Endothelial cell of umbilical vein (primary cell): ENCODE data around the gene CANT1. TPM values are rescaled to one million over a fixed set of nuclear protein-coding genes. Genes with fewer than 3 reads are reported as not detected.

Experiments
- BruUV-seq: library from RNA; stranded (reverse); fragments of 400-500 nt; replicated peaks from 2 replicates; lab custom pipeline; 2021; lab: Mats Ljungman, UMichigan
- CTCF ChIA-PET: fragments of 300-600, 350-600 bp; sonication (Branson Sonifier 250); formaldehyde crosslinking; loops from one replicate; lab custom pipeline; 2021; ENCODE audit warnings: antibody characterized with exemption, inconsistent platforms; lab: Charles Lee
- POLR2A ChIA-PET: fragments of 300-600, 350-600 bp; sonication (Branson Sonifier 250); formaldehyde crosslinking; loops from one replicate; lab custom pipeline; 2021; ENCODE audit warnings: antibody characterized with exemption, inconsistent platforms; lab: Charles Lee
- DNase-seq: peaks from one replicate; pipeline ENCODE4 v3.0.0-alpha.2; 2011; ENCODE audit warnings: low read depth, low spot score
- FAIRE-seq: peaks from 2 replicates; lab custom pipeline; 2011; peaks lifted over from hg19 to GRCh38; lab: Jason Lieb, UNC
- H2AFZ ChIP-seq: 2 replicates; pipeline ENCODE4 v1.6.0; 2012; ENCODE audit warnings: low read depth, low read length, control low read depth, inconsistent platforms
- H3K27ac ChIP-seq: 2 replicates; pipeline ENCODE4 v1.5.1; 2011; ENCODE audit warnings: low read depth, mild to moderate bottlenecking, control low read depth, low read length, moderate library complexity; ENCODE audit not compliant: insufficient read depth
- H3K27me3 ChIP-seq, 2 experiments: 2 replicates each; pipeline versions ENCODE4 v1.6.0 to v1.6.1; 2011; ENCODE audit warnings: low read length in 2 of 2, mixed read lengths in 1 of 2; ENCODE audit not compliant: control insufficient read depth in 2 of 2, insufficient read depth in 2 of 2
- H3K36me3 ChIP-seq, 2 experiments: 2 replicates in 1 of 2; 3 replicates in 1 of 2; pipeline ENCODE4 v1.5.1; 2011; ENCODE audit warnings: low read length in 2 of 2, mild to moderate bottlenecking in 1 of 2, moderate library complexity in 1 of 2; ENCODE audit not compliant: control insufficient read depth in 2 of 2, insufficient read depth in 2 of 2; ENCODE audit errors: extremely low read depth in 1 of 2
- H3K4me1 ChIP-seq: 3 replicates; pipeline ENCODE4 v1.5.1; 2011; ENCODE audit warnings: mild to moderate bottlenecking, low read length; ENCODE audit not compliant: control insufficient read depth, insufficient read depth; ENCODE audit errors: extremely low read depth
- H3K4me2 ChIP-seq: 2 replicates; pipeline ENCODE4 v1.6.1; 2011; ENCODE audit warnings: low read length, control low read depth, mixed read lengths; ENCODE audit not compliant: insufficient read depth
- H3K4me3 ChIP-seq, 3 experiments: fragments of 200-600 bp in 1 of 3; sonication (generic), shearing (Covaris generic) in 1 of 3; replicated peaks in 1 of 3; 2 replicates each; pipeline ENCODE4 v1.5.1; 2011 to 2016; ENCODE audit warnings: control low read depth in 3 of 3, low read length in 3 of 3, mild to moderate bottlenecking in 2 of 3, inconsistent platforms in 1 of 3, low read depth in 1 of 3, moderate library complexity in 1 of 3; ENCODE audit not compliant: insufficient read depth in 1 of 3
- H3K79me2 ChIP-seq: 2 replicates; pipeline ENCODE4 v1.6.0; 2012; ENCODE audit warnings: low read length, inconsistent platforms; ENCODE audit not compliant: control insufficient read depth, insufficient read depth
- H3K9ac ChIP-seq: replicated peaks from 2 replicates; pipeline ENCODE3; 2011; ENCODE audit warnings: low read length, control low read depth; ENCODE audit not compliant: insufficient read depth; ENCODE audit errors: extremely low read depth
- H3K9me1 ChIP-seq: replicated peaks from 3 replicates; pipeline ENCODE4 v1.6.0; 2011; ENCODE audit warnings: mild to moderate bottlenecking, low read length; ENCODE audit not compliant: control insufficient read depth, insufficient read depth; ENCODE audit errors: extremely low read depth
- H3K9me3 ChIP-seq: replicated peaks from 2 replicates; pipeline ENCODE4 v1.5.1; 2012; ENCODE audit warnings: low read length, inconsistent platforms; ENCODE audit not compliant: control insufficient read depth, insufficient read depth
- H4K20me1 ChIP-seq: replicated peaks from 2 replicates; pipeline ENCODE3; 2011; ENCODE audit warnings: mild to moderate bottlenecking, low read length; ENCODE audit not compliant: control insufficient read depth, insufficient read depth; ENCODE audit errors: extremely low read depth
- POLR2AphosphoS5 ChIP-seq: IDR thresholded peaks from 2 replicates; pipeline ENCODE4 v1.6.1; 2012; ENCODE audit warnings: low read depth, mild to moderate bottlenecking, control low read depth, low read length, moderate library complexity; ENCODE audit not compliant: insufficient read depth
- dilution Hi-C: fragments of 300-500 bp; cut with MboI; formaldehyde crosslinking; loops from one replicate; pipeline ENCODE4 v1.15.0; 2019; ENCODE audit warnings: low sequenced_read_pairs; ENCODE audit not compliant: extremely low pct_ligation_motif_present
- intact Hi-C: fragments of 100-400 bp; cut with micrococcal nuclease; formaldehyde crosslinking; loops from one replicate; pipeline ENCODE4 v1.10.0; 2022
- polyA plus RNA-seq, 4 experiments: library from polyadenylated mRNA; depleted of rRNA in 3 of 4; stranded (reverse) in 3 of 4; unstranded in 1 of 4; fragments of >200 nt; gene quantifications; 2 replicates each; pipeline versions ENCODE4 v1.2.1 to v1.2.3, GENCODE V29; 2011 to 2012; ENCODE audit warnings: missing spikeins in 1 of 4
- total RNA-seq: library from RNA; stranded (reverse); gene quantifications from 2 replicates; pipeline ENCODE4 v1.2.3, GENCODE V29; 2021
- TF ChIP-seq, protein P1 (sequence below), 2 donors: IDR thresholded peaks; 1 replicate in 1 of 2; 2 replicates in 1 of 2; pipeline ENCODE4 v1.5.1; 2011; ENCODE audit warnings: low read length in 2 of 2, mild to moderate bottlenecking in 2 of 2, moderate library complexity in 2 of 2, control low read depth in 1 of 2, inconsistent platforms in 1 of 2, low read depth in 1 of 2; ENCODE audit not compliant: insufficient read depth in 1 of 2; ENCODE audit errors: extremely low read depth in 1 of 2
- TF ChIP-seq, protein P2 (sequence below): IDR thresholded peaks from 2 replicates; pipeline ENCODE4 v1.6.1; 2011; ENCODE audit not compliant: insufficient read depth, insufficient read length

CANT1 gene
- total and polyA plus RNA-seq, 2 donors (not counting 3 experiments of a cell fraction or from before 2014, with no cell fraction given): 85.0 to 93.6 TPM

DNA sequence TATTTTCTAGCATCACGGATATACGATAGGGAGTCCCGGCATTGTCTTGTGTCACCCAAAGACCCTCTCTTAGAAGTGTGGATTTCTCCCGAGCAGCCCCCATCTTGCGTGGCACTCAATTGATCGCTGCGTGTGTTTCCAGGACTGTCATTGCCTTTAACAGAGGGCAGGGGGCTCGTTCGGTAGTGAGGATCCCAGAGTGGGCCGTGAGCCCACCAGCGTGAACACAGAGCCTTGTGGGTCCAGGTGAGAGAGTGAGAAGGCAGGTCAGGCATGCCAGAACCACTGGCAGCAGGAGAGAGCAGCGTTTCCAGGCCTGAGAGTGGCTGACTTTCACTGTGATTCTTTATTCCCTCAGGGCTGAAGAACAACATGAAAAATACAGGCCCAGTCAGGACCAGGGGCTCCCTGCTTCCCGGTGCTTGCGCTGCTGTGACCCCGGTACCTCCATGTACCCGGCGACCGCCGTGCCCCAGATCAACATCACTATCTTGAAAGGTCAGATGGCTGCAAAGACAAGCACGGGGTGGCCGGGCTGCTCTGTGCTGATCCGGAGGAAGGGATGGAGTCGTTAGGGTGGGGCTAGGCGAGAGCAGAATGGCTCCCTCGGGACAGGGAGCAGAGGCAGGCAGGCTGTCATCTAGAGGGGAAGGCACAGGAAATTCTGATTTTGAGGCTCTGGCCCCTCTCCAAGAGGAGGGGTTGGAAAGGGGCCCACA, 36.8 kb upstream of the CANT1 start:
- FAIRE-seq: no peak
- H3K4me2 ChIP-seq: no peak overlapping the region
- H3K9me1 ChIP-seq: no peaks in the 10 kb centered on the region
- DNase-seq: no peak
- CTCF ChIA-PET: interaction anchor here (0.8 to 3.3 kb wide), 24 partner anchors 8 to 662 kb away, joined by 3 to 109 read pairs (median 6); partner anchors contain the start of gene ENGASE
- no peaks in the 10 kb centered on the region for H3K27me3 ChIP-seq
- no peak overlapping the region for H3K9ac ChIP-seq
- BruUV-seq: no TSS peak
- TF ChIP-seq POLR2AphosphoS5: no peak
- no peaks in the 10 kb centered on the region for H3K36me3 ChIP-seq
- H3K27ac ChIP-seq: no peak overlapping the region
- H2AFZ ChIP-seq: no peak overlapping the region
- intact Hi-C loops (loop anchor here (1.0 kb wide), 3 partner anchors 27 to 347 kb away; no protein-coding TSS in a partner anchor), dilution Hi-C loops (no loop called here)
- H3K4me3 ChIP-seq: no peak overlapping the region
- no peaks in the 10 kb centered on the region for H3K9me3 ChIP-seq
- no peaks in the 10 kb centered on the region for H4K20me1 ChIP-seq
- no peaks in the 10 kb centered on the region for H3K4me1 ChIP-seq
- H3K79me2 ChIP-seq: no peaks in the 10 kb centered on the region
- POLR2A ChIA-PET: no interaction called here

DNA sequence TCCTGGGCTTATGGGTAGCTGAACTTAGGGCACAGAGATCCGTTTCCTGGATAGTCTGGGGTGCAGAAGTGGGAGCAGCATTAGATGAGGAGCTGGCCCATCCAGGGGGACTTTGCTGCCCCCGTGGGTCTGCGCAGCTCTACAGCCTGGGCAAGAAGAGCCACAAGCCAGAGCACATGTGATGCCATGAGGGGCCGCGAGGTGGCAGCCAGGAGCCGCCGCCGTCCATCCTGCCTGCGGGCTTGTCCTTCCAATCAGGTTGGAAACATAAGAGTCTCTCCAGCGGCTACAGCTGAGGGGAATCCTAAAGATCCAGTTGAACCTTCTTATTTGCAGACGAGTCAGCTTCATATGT, 36.3 kb upstream of the CANT1 start:
- Histone ChIP-seq H3K79me2 (no peaks in the 10 kb centered on the region), H3K27ac (no peak overlapping the region), H3K36me3 (no peaks in the 10 kb centered on the region), H3K4me2 (no peak overlapping the region), H3K9me3 (no peaks in the 10 kb centered on the region), H2AFZ (no peak overlapping the region), H3K4me1 (no peaks in the 10 kb centered on the region), H4K20me1 (no peaks in the 10 kb centered on the region), H3K9ac (no peak overlapping the region), H3K27me3 (no peaks in the 10 kb centered on the region), H3K9me1 (no peaks in the 10 kb centered on the region), H3K4me3 (no peak overlapping the region)
- intact Hi-C loops (loop anchor here (1.0 kb wide), 3 partner anchors 27 to 347 kb away; no protein-coding TSS in a partner anchor), dilution Hi-C loops (no loop called here)
- ChIA-PET CTCF (interaction anchor here (0.6 to 3.3 kb wide), 27 partner anchors 8 to 665 kb away, joined by 3 to 109 read pairs (median 6); partner anchors contain the start of genes CANT1 and ENGASE), POLR2A (no interaction called here)
- TF ChIP-seq, protein P1, sequence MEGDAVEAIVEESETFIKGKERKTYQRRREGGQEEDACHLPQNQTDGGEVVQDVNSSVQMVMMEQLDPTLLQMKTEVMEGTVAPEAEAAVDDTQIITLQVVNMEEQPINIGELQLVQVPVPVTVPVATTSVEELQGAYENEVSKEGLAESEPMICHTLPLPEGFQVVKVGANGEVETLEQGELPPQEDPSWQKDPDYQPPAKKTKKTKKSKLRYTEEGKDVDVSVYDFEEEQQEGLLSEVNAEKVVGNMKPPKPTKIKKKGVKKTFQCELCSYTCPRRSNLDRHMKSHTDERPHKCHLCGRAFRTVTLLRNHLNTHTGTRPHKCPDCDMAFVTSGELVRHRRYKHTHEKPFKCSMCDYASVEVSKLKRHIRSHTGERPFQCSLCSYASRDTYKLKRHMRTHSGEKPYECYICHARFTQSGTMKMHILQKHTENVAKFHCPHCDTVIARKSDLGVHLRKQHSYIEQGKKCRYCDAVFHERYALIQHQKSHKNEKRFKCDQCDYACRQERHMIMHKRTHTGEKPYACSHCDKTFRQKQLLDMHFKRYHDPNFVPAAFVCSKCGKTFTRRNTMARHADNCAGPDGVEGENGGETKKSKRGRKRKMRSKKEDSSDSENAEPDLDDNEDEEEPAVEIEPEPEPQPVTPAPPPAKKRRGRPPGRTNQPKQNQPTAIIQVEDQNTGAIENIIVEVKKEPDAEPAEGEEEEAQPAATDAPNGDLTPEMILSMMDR (IDR thresholded peaks at IDR 0.05; ENCODE audit: extremely low read depth in 1 of 2, insufficient read depth in 1 of 2, low read depth in 1 of 2, low read length in 2 of 2): peak; percentile 90 to 96
- TF ChIP-seq POLR2AphosphoS5: no peak
- TF ChIP-seq, protein P2, sequence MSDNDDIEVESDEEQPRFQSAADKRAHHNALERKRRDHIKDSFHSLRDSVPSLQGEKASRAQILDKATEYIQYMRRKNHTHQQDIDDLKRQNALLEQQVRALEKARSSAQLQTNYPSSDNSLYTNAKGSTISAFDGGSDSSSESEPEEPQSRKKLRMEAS: peak; percentile 62
- DNase-seq: peak; percentile 79
- FAIRE-seq: peak; percentile 93
- no TSS peak for BruUV-seq
